Endothelial cell of umbilical vein (primary cell): ENCODE measurements around the gene BRMS1. TPM values are rescaled to one million over a fixed set of nuclear protein-coding genes. Genes with fewer than 3 reads are reported as not detected.

Source experiments
- BruUV-seq: library from RNA; stranded (reverse); fragments of 400-500 nt; replicated peaks from 2 replicates; lab custom pipeline; 2021; lab: Mats Ljungman, UMichigan
- CTCF ChIA-PET: fragments of 300-600, 350-600 bp; sonication (Branson Sonifier 250); formaldehyde crosslinking; loops from one replicate; lab custom pipeline; 2021; ENCODE audit warnings: antibody characterized with exemption, inconsistent platforms; lab: Charles Lee
- POLR2A ChIA-PET: fragments of 300-600, 350-600 bp; sonication (Branson Sonifier 250); formaldehyde crosslinking; loops from one replicate; lab custom pipeline; 2021; ENCODE audit warnings: antibody characterized with exemption, inconsistent platforms; lab: Charles Lee
- DNase-seq: peaks from one replicate; pipeline ENCODE4 v3.0.0-alpha.2; 2011; ENCODE audit warnings: low read depth, low spot score
- FAIRE-seq: peaks from 2 replicates; lab custom pipeline; 2011; peaks lifted over from hg19 to GRCh38; lab: Jason Lieb, UNC
- H2AFZ ChIP-seq: 2 replicates; pipeline ENCODE4 v1.6.0; 2012; ENCODE audit warnings: low read depth, low read length, control low read depth, inconsistent platforms
- H3K27ac ChIP-seq: 2 replicates; pipeline ENCODE4 v1.5.1; 2011; ENCODE audit warnings: low read depth, mild to moderate bottlenecking, control low read depth, low read length, moderate library complexity; ENCODE audit not compliant: insufficient read depth
- H3K27me3 ChIP-seq, 2 experiments: 2 replicates each; pipeline versions ENCODE4 v1.6.0 to v1.6.1; 2011; ENCODE audit warnings: low read length in 2 of 2, mixed read lengths in 1 of 2; ENCODE audit not compliant: control insufficient read depth in 2 of 2, insufficient read depth in 2 of 2
- H3K36me3 ChIP-seq, 2 experiments: 2 replicates in 1 of 2; 3 replicates in 1 of 2; pipeline ENCODE4 v1.5.1; 2011; ENCODE audit warnings: low read length in 2 of 2, mild to moderate bottlenecking in 1 of 2, moderate library complexity in 1 of 2; ENCODE audit not compliant: control insufficient read depth in 2 of 2, insufficient read depth in 2 of 2; ENCODE audit errors: extremely low read depth in 1 of 2
- H3K4me1 ChIP-seq: 3 replicates; pipeline ENCODE4 v1.5.1; 2011; ENCODE audit warnings: mild to moderate bottlenecking, low read length; ENCODE audit not compliant: control insufficient read depth, insufficient read depth; ENCODE audit errors: extremely low read depth
- H3K4me2 ChIP-seq: 2 replicates; pipeline ENCODE4 v1.6.1; 2011; ENCODE audit warnings: low read length, control low read depth, mixed read lengths; ENCODE audit not compliant: insufficient read depth
- H3K4me3 ChIP-seq, 3 experiments: fragments of 200-600 bp in 1 of 3; sonication (generic), shearing (Covaris generic) in 1 of 3; replicated peaks in 1 of 3; 2 replicates each; pipeline ENCODE4 v1.5.1; 2011 to 2016; ENCODE audit warnings: control low read depth in 3 of 3, low read length in 3 of 3, mild to moderate bottlenecking in 2 of 3, inconsistent platforms in 1 of 3, low read depth in 1 of 3, moderate library complexity in 1 of 3; ENCODE audit not compliant: insufficient read depth in 1 of 3
- H3K79me2 ChIP-seq: 2 replicates; pipeline ENCODE4 v1.6.0; 2012; ENCODE audit warnings: low read length, inconsistent platforms; ENCODE audit not compliant: control insufficient read depth, insufficient read depth
- H3K9ac ChIP-seq: replicated peaks from 2 replicates; pipeline ENCODE3; 2011; ENCODE audit warnings: low read length, control low read depth; ENCODE audit not compliant: insufficient read depth; ENCODE audit errors: extremely low read depth
- H3K9me1 ChIP-seq: replicated peaks from 3 replicates; pipeline ENCODE4 v1.6.0; 2011; ENCODE audit warnings: mild to moderate bottlenecking, low read length; ENCODE audit not compliant: control insufficient read depth, insufficient read depth; ENCODE audit errors: extremely low read depth
- H3K9me3 ChIP-seq: replicated peaks from 2 replicates; pipeline ENCODE4 v1.5.1; 2012; ENCODE audit warnings: low read length, inconsistent platforms; ENCODE audit not compliant: control insufficient read depth, insufficient read depth
- H4K20me1 ChIP-seq: replicated peaks from 2 replicates; pipeline ENCODE3; 2011; ENCODE audit warnings: mild to moderate bottlenecking, low read length; ENCODE audit not compliant: control insufficient read depth, insufficient read depth; ENCODE audit errors: extremely low read depth
- CTCF ChIP-seq, 2 donors: IDR thresholded peaks; 1 replicate in 1 of 2; 2 replicates in 1 of 2; pipeline ENCODE4 v1.5.1; 2011; ENCODE audit warnings: low read length in 2 of 2, mild to moderate bottlenecking in 2 of 2, moderate library complexity in 2 of 2, control low read depth in 1 of 2, inconsistent platforms in 1 of 2, low read depth in 1 of 2; ENCODE audit not compliant: insufficient read depth in 1 of 2; ENCODE audit errors: extremely low read depth in 1 of 2
- EZH2 ChIP-seq: IDR thresholded peaks from 2 replicates; pipeline ENCODE4 v1.6.1; 2012; ENCODE audit warnings: borderline replicate concordance, low read depth, mild to moderate bottlenecking, moderate library complexity, low read length, inconsistent platforms; ENCODE audit not compliant: severe bottlenecking
- FOS ChIP-seq: IDR thresholded peaks from 2 replicates; pipeline ENCODE4 v1.6.1; 2011; ENCODE audit warnings: mild to moderate bottlenecking, low read length, moderate library complexity, borderline replicate concordance; ENCODE audit not compliant: insufficient read depth
- GATA2 ChIP-seq: IDR thresholded peaks from 2 replicates; pipeline ENCODE4 v1.7.0; 2011; ENCODE audit warnings: low read depth, mild to moderate bottlenecking, moderate library complexity, mixed read lengths, low read length; ENCODE audit not compliant: insufficient read length, insufficient read depth
- JUN ChIP-seq: IDR thresholded peaks from 2 replicates; pipeline ENCODE4 v1.6.1; 2011; ENCODE audit warnings: borderline replicate concordance, low read depth; ENCODE audit not compliant: insufficient read length, insufficient read depth
- MAX ChIP-seq: IDR thresholded peaks from 2 replicates; pipeline ENCODE4 v1.6.1; 2011; ENCODE audit not compliant: insufficient read depth, insufficient read length
- MYC ChIP-seq: IDR thresholded peaks from one replicate; pipeline ENCODE4 v1.6.1; 2011; ENCODE audit warnings: mild to moderate bottlenecking, low read depth, low read length
- POLR2A ChIP-seq: IDR thresholded peaks from 2 replicates; pipeline ENCODE4 v1.6.1; 2012; ENCODE audit warnings: low read depth, mild to moderate bottlenecking, control low read depth, low read length
- POLR2AphosphoS5 ChIP-seq: IDR thresholded peaks from 2 replicates; pipeline ENCODE4 v1.6.1; 2012; ENCODE audit warnings: low read depth, mild to moderate bottlenecking, control low read depth, low read length, moderate library complexity; ENCODE audit not compliant: insufficient read depth
- dilution Hi-C: fragments of 300-500 bp; cut with MboI; formaldehyde crosslinking; loops from one replicate; pipeline ENCODE4 v1.15.0; 2019; ENCODE audit warnings: low sequenced_read_pairs; ENCODE audit not compliant: extremely low pct_ligation_motif_present
- intact Hi-C: fragments of 100-400 bp; cut with micrococcal nuclease; formaldehyde crosslinking; loops from one replicate; pipeline ENCODE4 v1.10.0; 2022
- polyA plus RNA-seq, 4 experiments: library from polyadenylated mRNA; depleted of rRNA in 3 of 4; stranded (reverse) in 3 of 4; unstranded in 1 of 4; fragments of >200 nt; gene quantifications; 2 replicates each; pipeline versions ENCODE4 v1.2.1 to v1.2.3, GENCODE V29; 2011 to 2012; ENCODE audit warnings: missing spikeins in 1 of 4
- total RNA-seq: library from RNA; stranded (reverse); gene quantifications from 2 replicates; pipeline ENCODE4 v1.2.3, GENCODE V29; 2021

BRMS1 gene
- total and polyA plus RNA-seq, 2 donors (not counting 3 experiments of a cell fraction or from before 2014, with no cell fraction given): 51.4 to 53.1 TPM

- intact Hi-C loops: no loop called here
Measured at GRCh38 chr11:66322732-66323427, 22.0 kb downstream of the BRMS1 start.

More at GRCh38 chr11:66322732-66323427, 22.0 kb downstream of the BRMS1 start:
- no TSS peak for BruUV-seq
- Histone ChIP-seq H3K27ac (no peak overlapping the region), H3K79me2 (no peaks in the 10 kb centered on the region), H3K4me2 (no peak overlapping the region), H3K4me3 (no peak overlapping the region), H3K9ac (no peak overlapping the region), H3K9me3 (no peaks in the 10 kb centered on the region), H3K27me3 (peaks cover 2 to 7% of the 10 kb centered on the region in 2 experiments), H3K36me3 (no peaks in the 10 kb centered on the region), H2AFZ (no peak overlapping the region), H3K9me1 (no peaks in the 10 kb centered on the region), H4K20me1 (no peaks in the 10 kb centered on the region), H3K4me1 (no peaks in the 10 kb centered on the region)
- DNase-seq (no peak), FAIRE-seq (no peak)
- TF ChIP-seq POLR2A (no peak), MYC (no peak), GATA2 (no peak), EZH2 (no peak), MAX (no peak), FOS (no peak), JUN (no peak), POLR2AphosphoS5 (no peak), CTCF (IDR thresholded peaks at IDR 0.05; ENCODE audit: extremely low read depth in 1 of 2, insufficient read depth in 1 of 2, low read depth in 1 of 2, low read length in 2 of 2) (no peak)
- ChIA-PET POLR2A (no interaction called here), CTCF (interaction anchor here (2.0 kb wide), 1 partner anchor 11 kb away, joined by 24 read pairs; no protein-coding TSS in a partner anchor)
- dilution Hi-C loops: no loop called here
